Measurements from ENCODE around the gene EGFLAM.

Gene EGFLAM

GRCh38 chr5:38420691-38421390, 162.5 kb downstream of the EGFLAM start:
- peak; percentile 85 for TF ChIP-seq CTCF (conservative IDR thresholded peaks at IDR 0.05; ENCODE audit: low read depth, low read length)
- no peak overlapping the region for H3K4me3 ChIP-seq (ENCODE audit: low read length)
- no peak for DNase-seq (ENCODE audit: low read depth)

- no peak for DNase-seq (ENCODE audit: low read depth)
- TF ChIP-seq CTCF (conservative IDR thresholded peaks at IDR 0.05; ENCODE audit: low read depth, low read length), result no peak
- H3K4me3 ChIP-seq (ENCODE audit: low read length), result no peak overlapping the region
These were observed 164.3 kb downstream of the EGFLAM start for GRCh38 chr5:38422622-38423021.

- no peak overlapping the region for H3K4me3 ChIP-seq (ENCODE audit: low read length)
- DNase-seq (ENCODE audit: low read depth), result no peak
- no peak for TF ChIP-seq CTCF (conservative IDR thresholded peaks at IDR 0.05; ENCODE audit: low read depth, low read length)
These were observed 165.2 kb downstream of the EGFLAM start for GRCh38 chr5:38423276-38424147.

- no peak for TF ChIP-seq CTCF (conservative IDR thresholded peaks at IDR 0.05; ENCODE audit: low read depth, low read length)
- no peak for DNase-seq (ENCODE audit: low read depth)
- H3K4me3 ChIP-seq (ENCODE audit: low read length), result no peak overlapping the region
These were observed 166.0 kb downstream of the EGFLAM start for GRCh38 chr5:38424148-38425060.

GRCh38 chr5:38426490-38426889, 168.1 kb downstream of the EGFLAM start:
- TF ChIP-seq CTCF (conservative IDR thresholded peaks at IDR 0.05; ENCODE audit: low read depth, low read length), result no peak
- H3K4me3 ChIP-seq (ENCODE audit: low read length), result no peak overlapping the region
- DNase-seq (ENCODE audit: low read depth), result no peak

- no peak overlapping the region for H3K4me3 ChIP-seq (ENCODE audit: low read length)
- DNase-seq (ENCODE audit: low read depth), result no peak
- TF ChIP-seq CTCF (conservative IDR thresholded peaks at IDR 0.05; ENCODE audit: low read depth, low read length), result no peak
These were observed 168.9 kb downstream of the EGFLAM start for GRCh38 chr5:38426986-38427950.

All from retinal pigment epithelial cell (primary cell).